SK-N-MC (cell line): ENCODE data around the gene MFSD12.

Experiments used
- EZH2 ChIP-seq: fragments of 200-600 bp; sonication (generic); IDR thresholded peaks from one replicate; pipeline ENCODE4 v1.6.1; 2017; ENCODE audit warnings: antibody characterized with exemption
- FOXP2 ChIP-seq: optimal IDR thresholded peaks from 2 replicates; pipeline ENCODE3; 2011; ENCODE audit warnings: mild to moderate bottlenecking, moderate library complexity; ENCODE audit not compliant: insufficient read depth; ENCODE audit errors: extremely low read length, control extremely low read depth
- POLR2AphosphoS5 ChIP-seq: IDR thresholded peaks from 2 replicates; pipeline ENCODE4 v1.6.1; 2012; ENCODE audit warnings: mild to moderate bottlenecking, low read depth, low read length, borderline replicate concordance

DNA sequence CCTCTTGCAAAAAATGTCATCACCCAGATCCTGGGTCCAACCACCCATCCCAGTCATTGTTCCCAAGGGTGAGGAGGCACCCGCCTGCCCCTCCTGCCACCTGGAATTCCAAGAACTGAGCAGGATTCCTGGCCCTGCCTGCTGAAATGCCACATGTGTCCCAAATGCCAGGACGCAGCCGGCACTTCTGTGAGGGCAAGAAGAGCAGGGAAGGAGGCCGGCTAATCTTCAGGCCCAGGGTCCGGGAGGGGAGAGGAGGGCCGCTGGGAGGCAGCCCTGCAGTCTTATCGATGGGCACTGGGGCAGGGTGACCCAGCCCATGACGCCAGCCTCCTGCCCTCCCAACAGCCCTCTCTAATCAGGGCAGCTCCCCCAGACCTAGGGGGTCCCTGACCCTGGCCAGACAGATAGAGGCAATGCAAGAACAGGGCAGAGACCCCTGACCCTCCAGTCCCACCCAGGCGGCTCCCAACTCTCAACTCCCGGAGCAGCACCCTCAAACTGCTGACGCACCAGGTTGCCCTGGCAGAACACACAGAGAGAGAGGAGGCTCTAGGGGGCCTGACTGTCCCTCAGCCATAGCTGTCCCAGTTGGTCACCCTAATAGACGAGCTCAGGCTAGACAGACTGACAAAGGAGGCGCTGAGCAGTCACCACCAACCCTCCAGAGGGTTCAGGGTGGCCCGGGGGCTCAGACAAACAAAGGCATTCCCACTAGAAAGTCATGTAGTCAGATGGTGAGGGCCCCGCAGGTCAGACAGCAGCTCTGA is 1.5 kb downstream of the MFSD12 start:
- TF ChIP-seq POLR2AphosphoS5, result no peak
- no peak for TF ChIP-seq EZH2
- TF ChIP-seq FOXP2, result no peak
